B cell (primary cell): ENCODE results near the gene UBE2G2. TPM values are rescaled to one million over a fixed set of nuclear protein-coding genes. Genes with fewer than 3 reads are reported as not detected.

ENCODE experiments used
- ATAC-seq: fragments of 200-7000 bp; cut with Tn5 transposase; one replicate; pipeline ENCODE4 v1.10.0; 2021; ENCODE audit warnings: low read depth, mild to moderate bottlenecking, moderate number of reproducible peaks, moderate library complexity
- CTCF ChIA-PET: fragments of 350-600 bp; sonication (Branson Sonifier 250); formaldehyde crosslinking; loops from one replicate; lab custom pipeline; 2021; ENCODE audit warnings: antibody characterized with exemption, inconsistent platforms; lab: Charles Lee
- POLR2A ChIA-PET: fragments of 350-600 bp; sonication (Branson Sonifier 250); formaldehyde crosslinking; loops from one replicate; lab custom pipeline; 2021; ENCODE audit warnings: antibody characterized with exemption; lab: Charles Lee
- DNase-seq: peaks from one replicate; pipeline ENCODE4 v3.0.0; 2013
- H2AFZ ChIP-seq: 2 replicates; pipeline ENCODE4 v1.6.1; 2012; ENCODE audit warnings: mild to moderate bottlenecking, low read depth, low read length; ENCODE audit not compliant: insufficient read depth, poor library complexity, severe bottlenecking
- H3K27ac ChIP-seq, 2 donors: 1 replicate in 1 of 2; 2 replicates in 1 of 2; pipeline ENCODE4 v1.5.1; 2012 to 2013; ENCODE audit warnings: low read length in 2 of 2, mild to moderate bottlenecking in 2 of 2, moderate library complexity in 1 of 2
- H3K27me3 ChIP-seq, 4 experiments: fragments of 200-600 bp in 1 of 4; sonication (generic) in 1 of 4; replicated peaks in 1 of 4; 1 replicate in 2 of 4; 2 replicates in 2 of 4; pipeline versions ENCODE4 v1.6.1 to v1.7.0; 2013 to 2016; ENCODE audit warnings: low read length in 3 of 4, mild to moderate bottlenecking in 2 of 4, mixed read lengths in 1 of 4, moderate library complexity in 1 of 4; ENCODE audit not compliant: insufficient read depth in 4 of 4, control insufficient read depth in 3 of 4; ENCODE audit errors: control extremely low read depth in 1 of 4
- H3K36me3 ChIP-seq, 2 experiments: replicated peaks in 1 of 2; 1 replicate in 1 of 2; 2 replicates in 1 of 2; pipeline versions ENCODE4 v1.6.1 to v1.7.1; 2013; ENCODE audit warnings: low read length in 1 of 2; ENCODE audit not compliant: insufficient read depth in 2 of 2, control insufficient read depth in 1 of 2; ENCODE audit errors: control extremely low read depth in 1 of 2, extremely low read depth in 1 of 2
- H3K4me1 ChIP-seq, 2 donors: fragments of 200-600 bp in 1 of 2; sonication (generic) in 1 of 2; 1 replicate in 1 of 2; 2 replicates in 1 of 2; pipeline versions ENCODE4 v1.5.1 to v1.6.1; 2013 to 2017; ENCODE audit warnings: low read length in 2 of 2; ENCODE audit not compliant: control insufficient read depth in 2 of 2, insufficient read depth in 2 of 2
- H3K4me2 ChIP-seq: replicated peaks from 2 replicates; pipeline ENCODE3; 2012; ENCODE audit warnings: mild to moderate bottlenecking, low read depth, low read length; ENCODE audit not compliant: poor library complexity, severe bottlenecking
- H3K4me3 ChIP-seq, 5 experiments: fragments of 200-600 bp in 1 of 5; sonication (generic) in 1 of 5; 1 replicate in 3 of 5; 2 replicates in 2 of 5; pipeline versions ENCODE4 v1.5.1 to v1.7.0; 2011 to 2016; ENCODE audit warnings: low read length in 4 of 5, mild to moderate bottlenecking in 4 of 5, low read depth in 2 of 5, control low read depth in 1 of 5, moderate library complexity in 1 of 5; ENCODE audit not compliant: insufficient read depth in 1 of 5; ENCODE audit errors: control extremely low read depth in 1 of 5, extremely low read depth in 1 of 5
- H3K79me2 ChIP-seq: fragments of 200-600 bp; sonication (generic); one replicate; pipeline ENCODE4 v1.6.0; 2016; ENCODE audit warnings: low read length; ENCODE audit not compliant: control insufficient read depth, insufficient read depth
- H3K9ac ChIP-seq: fragments of 200-600 bp; sonication (generic); 2 replicates; pipeline ENCODE4 v1.6.1; 2017; ENCODE audit warnings: mild to moderate bottlenecking, low read length, moderate library complexity
- H3K9me3 ChIP-seq, 3 donors: one replicate each; pipeline versions ENCODE4 v1.6.1 to v1.7.1; 2013; ENCODE audit warnings: low read length in 2 of 3; ENCODE audit not compliant: control insufficient read depth in 2 of 3, insufficient read depth in 1 of 3; ENCODE audit errors: control extremely low read depth in 1 of 3
- H4K20me1 ChIP-seq: 2 replicates; pipeline ENCODE4 v1.6.0; 2012; ENCODE audit warnings: mild to moderate bottlenecking, low read length; ENCODE audit not compliant: insufficient read depth, control insufficient read depth, poor library complexity, severe bottlenecking
- H3K27ac Mint-ChIP-seq: one replicate; pipeline ENCODE4 v1.8.0; 2021; ENCODE audit warnings: mixed read lengths
- H3K27me3 Mint-ChIP-seq: one replicate; pipeline ENCODE4 v1.8.0; 2021; ENCODE audit warnings: mixed read lengths
- H3K4me1 Mint-ChIP-seq: one replicate; pipeline ENCODE4 v1.8.0; 2021; ENCODE audit warnings: mixed read lengths
- H3K4me3 Mint-ChIP-seq: one replicate; pipeline ENCODE4 v1.8.0; 2021; ENCODE audit warnings: mixed read lengths
- H3K9me3 Mint-ChIP-seq: one replicate; pipeline ENCODE4 v1.8.0; 2022; ENCODE audit warnings: mixed read lengths; ENCODE audit not compliant: insufficient read depth
- CTCF ChIP-seq: fragments of 200-600 bp; IDR thresholded peaks from one replicate; pipeline ENCODE4 v1.8.0; 2022; ENCODE audit warnings: antibody characterized with exemption, mild to moderate bottlenecking
- EZH2 ChIP-seq: IDR thresholded peaks from 2 replicates; pipeline ENCODE4 v1.6.1; 2012; ENCODE audit warnings: borderline replicate concordance, low read depth, mild to moderate bottlenecking, moderate library complexity, low read length; ENCODE audit not compliant: insufficient read depth, poor library complexity, severe bottlenecking
- WGBS: methylation state at CpG from one replicate; pipeline ENCODE4 v1.1.5; 2013; ENCODE audit warnings: missing lambda C conversion rate; ENCODE audit not compliant: insufficient coverage; 5-methylcytosine and 5-hydroxymethylcytosine counted together
- intact Hi-C: fragments of 100-400 bp; cut with micrococcal nuclease; formaldehyde crosslinking; loops from one replicate; pipeline ENCODE4 v1.10.0; 2022
- polyA plus RNA-seq: library from polyadenylated mRNA; depleted of rRNA; stranded (reverse); fragments of >200 nt; gene quantifications from 2 replicates; pipeline ENCODE4 v1.2.3, GENCODE V29; 2012
- total RNA-seq, 2 donors: library from RNA; stranded (reverse); fragments of 120-200 nt in 1 of 2; gene quantifications; 1 replicate in 1 of 2; 2 replicates in 1 of 2; pipeline versions ENCODE4 v1.2.3 to v1.2.4, GENCODE V29; 2013 to 2022

UBE2G2 gene
- total and polyA plus RNA-seq, 2 donors (not counting 1 experiment from before 2014, with no cell fraction given): 96.4 to 109 TPM

GRCh38 chr21:44793592-44794374 is 7.8 kb downstream of the UBE2G2 start:
- Histone ChIP-seq H3K79me2 (peaks cover 84% of the 10 kb centered on the region), H3K4me2 (no peak overlapping the region), H3K9me3 (no peaks in the 10 kb centered on the region), H3K27me3 (no peaks in the 10 kb centered on the region), H3K4me1 (peaks cover 22 to 32% of the 10 kb centered on the region in 2 donors), H3K9ac (no peak overlapping the region), H4K20me1 (peaks cover 80% of the 10 kb centered on the region), H3K27ac (no peak overlapping the region), H2AFZ (no peak overlapping the region), H3K4me3 (no peak overlapping the region), H3K36me3 (peaks cover 0 to 42% of the 10 kb centered on the region in 2 experiments)
- 100% methylated on average over 1 of the region's 4 CpGs for WGBS
- DNase-seq (no peak), ATAC-seq (no peak)
- intact Hi-C loops: loop anchor here (1.0 kb wide), 2 partner anchors 38 to 283 kb away; no protein-coding TSS in a partner anchor
- Mint-ChIP-seq H3K9me3 (no peaks in the 10 kb centered on the region), H3K4me1 (peaks cover 41% of the 10 kb centered on the region), H3K4me3 (no peak overlapping the region), H3K27me3 (no peaks in the 10 kb centered on the region), H3K27ac (no peak overlapping the region)
- ChIA-PET POLR2A (no interaction called here), CTCF (interaction anchor here (0.6 to 2.4 kb wide), 34 partner anchors 8 to 989 kb away, joined by 3 to 37 read pairs (median 4); partner anchors contain the start of genes PTTG1IP and UBE2G2)
- no peak for TF ChIP-seq EZH2
- peak; percentile 59 for TF ChIP-seq CTCF
